GM18526 (cell line): ENCODE data around the gene ABHD8.

ENCODE experiments used
- POLR2A ChIP-seq: IDR thresholded peaks from 3 replicates; pipeline ENCODE4 v1.6.1; 2011; ENCODE audit not compliant: insufficient read length; ENCODE audit errors: extremely low read depth

ABHD8 gene

GRCh38 chr19:17319473-17320238 lies 16.4 kb upstream of the ABHD8 start:
- TF ChIP-seq POLR2A = no peak

- no peak for TF ChIP-seq POLR2A
These were observed 15.7 kb upstream of the ABHD8 start for GRCh38 chr19:17318966-17319365.

- no peak for TF ChIP-seq POLR2A
These were observed 10.9 kb upstream of the ABHD8 start for GRCh38 chr19:17314007-17314593.

GRCh38 chr19:17312189-17313113 lies 9.2 kb upstream of the ABHD8 start:
- no peak for TF ChIP-seq POLR2A

GRCh38 chr19:17311455-17312188 lies 8.4 kb upstream of the ABHD8 start:
- no peak for TF ChIP-seq POLR2A

GRCh38 chr19:17309965-17310461 lies 6.8 kb upstream of the ABHD8 start:
- no peak for TF ChIP-seq POLR2A

- TF ChIP-seq POLR2A = peak; percentile 70
These were observed 6.2 kb upstream of the ABHD8 start, which contains the start of gene DDA1 for GRCh38 chr19:17309198-17309964. DDA1 (plus strand) TSS chr19:17309563; CDS start chr19:17309655, 92 bp downstream.

- TF ChIP-seq POLR2A = no peak
These were observed 4.7 kb upstream of the ABHD8 start for GRCh38 chr19:17307876-17308377.

GRCh38 chr19:17306285-17306714 lies 3.1 kb upstream of the ABHD8 start:
- TF ChIP-seq POLR2A = no peak

- peak; percentile 58 for TF ChIP-seq POLR2A
These were observed 2.5 kb upstream of the ABHD8 start, which contains the start of gene MRPL34 for GRCh38 chr19:17305517-17306284. MRPL34 (plus strand) TSS chr19:17305872; CDS start chr19:17305893, 21 bp downstream.

- TF ChIP-seq POLR2A = no peak
These were observed 1.9 kb upstream of the ABHD8 start for GRCh38 chr19:17305216-17305516.

GRCh38 chr19:17304386-17305215 lies 1.4 kb upstream of the ABHD8 start:
- no peak for TF ChIP-seq POLR2A
